H1 (cell line): Measurements from ENCODE around the gene CHD9.

Experiments used
- CEBPB ChIP-seq: IDR thresholded peaks from 2 replicates; pipeline ENCODE4 v1.6.1; 2012; ENCODE audit warnings: low read depth, low read length
- YY1 ChIP-seq: IDR thresholded peaks from 2 replicates; pipeline ENCODE4 v1.6.1; 2011; ENCODE audit warnings: low read depth, mild to moderate bottlenecking, low read length
- TF ChIP-seq, protein P1 (sequence below), 3 experiments: IDR thresholded peaks; 1 replicate in 2 of 3; 2 replicates in 1 of 3; pipeline versions ENCODE4 v1.5.1 to v1.6.1; 2011; ENCODE audit warnings: low read length in 3 of 3, mild to moderate bottlenecking in 3 of 3, inconsistent platforms in 2 of 3, low read depth in 1 of 3, moderate library complexity in 1 of 3; ENCODE audit not compliant: insufficient read depth in 1 of 3; ENCODE audit errors: control extremely low read depth in 1 of 3

DNA sequence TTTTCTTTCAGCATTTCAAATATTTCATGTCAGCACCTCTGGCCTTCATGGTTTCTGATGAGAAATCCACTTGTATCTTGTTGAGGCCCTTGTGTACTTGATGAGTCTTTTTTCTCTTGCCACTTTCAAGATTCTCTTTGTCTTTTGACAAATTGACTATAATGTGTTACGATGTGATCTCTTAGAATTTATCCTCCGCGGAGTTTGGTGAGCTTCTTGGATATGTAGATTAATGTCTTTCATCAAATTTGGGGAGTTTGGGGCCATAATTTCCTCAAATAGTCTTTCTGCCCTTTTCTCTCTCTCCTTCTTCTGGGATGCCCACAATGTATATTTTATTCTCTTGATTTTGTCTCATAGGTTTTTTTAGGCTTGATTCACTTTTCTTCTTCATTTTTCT lies 96.0 kb downstream of the CHD9 start:
- TF ChIP-seq, protein P1, sequence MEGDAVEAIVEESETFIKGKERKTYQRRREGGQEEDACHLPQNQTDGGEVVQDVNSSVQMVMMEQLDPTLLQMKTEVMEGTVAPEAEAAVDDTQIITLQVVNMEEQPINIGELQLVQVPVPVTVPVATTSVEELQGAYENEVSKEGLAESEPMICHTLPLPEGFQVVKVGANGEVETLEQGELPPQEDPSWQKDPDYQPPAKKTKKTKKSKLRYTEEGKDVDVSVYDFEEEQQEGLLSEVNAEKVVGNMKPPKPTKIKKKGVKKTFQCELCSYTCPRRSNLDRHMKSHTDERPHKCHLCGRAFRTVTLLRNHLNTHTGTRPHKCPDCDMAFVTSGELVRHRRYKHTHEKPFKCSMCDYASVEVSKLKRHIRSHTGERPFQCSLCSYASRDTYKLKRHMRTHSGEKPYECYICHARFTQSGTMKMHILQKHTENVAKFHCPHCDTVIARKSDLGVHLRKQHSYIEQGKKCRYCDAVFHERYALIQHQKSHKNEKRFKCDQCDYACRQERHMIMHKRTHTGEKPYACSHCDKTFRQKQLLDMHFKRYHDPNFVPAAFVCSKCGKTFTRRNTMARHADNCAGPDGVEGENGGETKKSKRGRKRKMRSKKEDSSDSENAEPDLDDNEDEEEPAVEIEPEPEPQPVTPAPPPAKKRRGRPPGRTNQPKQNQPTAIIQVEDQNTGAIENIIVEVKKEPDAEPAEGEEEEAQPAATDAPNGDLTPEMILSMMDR (IDR thresholded peaks at IDR 0.05; ENCODE audit: control extremely low read depth in 1 of 3, insufficient read depth in 1 of 3, low read depth in 1 of 3, low read length in 3 of 3): no peak
- TF ChIP-seq CEBPB: no peak
- no peak for TF ChIP-seq YY1
